PC-3 (cell line): Measurements from ENCODE around the gene GPR15. TPM values are rescaled to one million over a fixed set of nuclear protein-coding genes. Genes with fewer than 3 reads are reported as not detected.
A peak's percentile ranks its signal among the peaks of the same experiment; 100 is the strongest.

ENCODE experiments used
- ATAC-seq: fragments of 200-7000 bp; cut with Tn5 transposase; 2 replicates; pipeline ENCODE4 v1.9.1; 2020; ENCODE audit warnings: mild to moderate bottlenecking, moderate library complexity
- Bru-seq: library from RNA; stranded (reverse); fragments of 400-500 nt; gene quantifications from one replicate; lab custom pipeline; 2021; lab: Mats Ljungman, UMichigan
- BruChase-seq, 2 experiments: library from RNA; stranded (reverse); fragments of 400-500 nt; gene quantifications; one replicate each; lab custom pipeline; 2021; lab: Mats Ljungman, UMichigan
- BruUV-seq: library from RNA; stranded (reverse); fragments of 400-500 nt; replicated peaks from 2 replicates; lab custom pipeline; 2021; lab: Mats Ljungman, UMichigan
- CTCF ChIA-PET: fragments of 300-600 bp; sonication (Branson Sonifier 250); formaldehyde crosslinking; loops from one replicate; lab custom pipeline; 2022; ENCODE audit warnings: antibody characterized with exemption; lab: Charles Lee
- POLR2A ChIA-PET: fragments of 300-600 bp; sonication (Branson Sonifier 250); formaldehyde crosslinking; loops from one replicate; lab custom pipeline; 2022; ENCODE audit warnings: antibody characterized with exemption; ENCODE audit not compliant: unreplicated experiment; lab: Charles Lee
- DNase-seq: peaks from one replicate; pipeline ENCODE4 v3.0.0-alpha.2; 2015
- H2AFZ ChIP-seq: fragments of 300-600 bp; sonication (generic); 2 replicates; pipeline ENCODE4 v1.6.0; 2016; ENCODE audit warnings: antibody characterized with exemption, low read length
- H3F3A ChIP-seq: fragments of 300-600 bp; sonication (generic); one replicate; pipeline ENCODE4 v1.6.0; 2017; ENCODE audit warnings: antibody characterized with exemption, low read length, control low read depth, mild to moderate bottlenecking; ENCODE audit not compliant: unreplicated experiment
- H3K27ac ChIP-seq: fragments of 300-600 bp; sonication (generic); 2 replicates; pipeline ENCODE4 v1.5.1; 2016; ENCODE audit warnings: mild to moderate bottlenecking, low read length
- H3K27me3 ChIP-seq: fragments of 300-600 bp; sonication (generic); 2 replicates; pipeline ENCODE4 v1.6.1; 2016; ENCODE audit warnings: low read length, mixed read lengths
- H3K36me3 ChIP-seq: fragments of 300-600 bp; sonication (generic); 2 replicates; pipeline ENCODE4 v1.6.1; 2016; ENCODE audit warnings: low read depth, mixed run types, low read length, mixed read lengths
- H3K4me1 ChIP-seq: fragments of 300-600 bp; sonication (generic); 2 replicates; pipeline ENCODE4 v1.5.1; 2016; ENCODE audit warnings: low read length; ENCODE audit not compliant: insufficient read depth
- H3K4me2 ChIP-seq: fragments of 300-600 bp; sonication (generic); 2 replicates; pipeline ENCODE4 v1.6.0; 2016; ENCODE audit warnings: low read length
- H3K4me3 ChIP-seq: fragments of 300-600 bp; sonication (generic); 2 replicates; pipeline ENCODE4 v1.5.1; 2016; ENCODE audit warnings: mild to moderate bottlenecking, low read length, mixed read lengths
- H3K79me2 ChIP-seq: fragments of 300-600 bp; sonication (generic); 2 replicates; pipeline ENCODE4 v1.6.1; 2017; ENCODE audit warnings: low read length, mixed read lengths
- H3K9ac ChIP-seq: fragments of 300-600 bp; sonication (generic); 2 replicates; pipeline ENCODE4 v1.6.0; 2016; ENCODE audit warnings: mild to moderate bottlenecking, low read length
- H3K9me2 ChIP-seq: fragments of 300-600 bp; sonication (generic); replicated peaks from 2 replicates; pipeline ENCODE4 v1.6.1; 2016; ENCODE audit warnings: mixed run types, low read length, mixed read lengths
- H3K9me3 ChIP-seq: fragments of 300-600 bp; sonication (generic); 2 replicates; pipeline ENCODE4 v1.6.1; 2016; ENCODE audit warnings: low read length, mixed read lengths
- H4K20me1 ChIP-seq: fragments of 300-600 bp; sonication (generic); 2 replicates; pipeline ENCODE4 v1.6.1; 2016; ENCODE audit warnings: low read length, mixed read lengths
- CTCF ChIP-seq: fragments of 300-600 bp; sonication (generic); conservative IDR thresholded peaks from 2 replicates; pipeline ENCODE4 v1.5.1; 2017; ENCODE audit warnings: antibody characterized with exemption, low read depth, mild to moderate bottlenecking, low read length
- EZH2 ChIP-seq: fragments of 300-600 bp; sonication (generic); IDR thresholded peaks from one replicate; pipeline ENCODE4 v1.6.1; 2017; ENCODE audit warnings: antibody characterized with exemption, mild to moderate bottlenecking, low read length; ENCODE audit not compliant: unreplicated experiment
- EZH2phosphoT487 ChIP-seq: fragments of 300-600 bp; sonication (generic); IDR thresholded peaks from 2 replicates; pipeline ENCODE4 v1.6.1; 2018; ENCODE audit warnings: mild to moderate bottlenecking, antibody characterized with exemption, low read length, borderline replicate concordance
- intact Hi-C: fragments of 100-400 bp; cut with micrococcal nuclease; formaldehyde crosslinking; loops from 2 replicates; pipeline ENCODE4 v1.9.0; 2023
- long read RNA-seq: library from polyadenylated mRNA; unstranded; transcript quantifications from one replicate; pipeline ENCODE4 v2.0.0, GENCODE V29; 2021; ENCODE audit not compliant: unreplicated experiment
- total RNA-seq: library from RNA; depleted of rRNA; stranded (reverse); fragments of >200 nt; gene quantifications from 2 replicates; pipeline ENCODE4 v1.2.3, GENCODE V29; 2014; rRNA removed

The GPR15 gene
- total RNA-seq = not detected in 2 replicates
- not detected for Bru-seq, nascent RNA
- BruChase-seq, experiment 1, labeled RNA remaining after a 6-hour chase = not detected
- not detected for BruChase-seq, experiment 2, labeled RNA remaining after a 2-hour chase
- long read RNA-seq = 0 reads

GRCh38 chr3:98531622-98532274, at the start of gene GPR15:
GPR15 (plus strand) TSS chr3:98531978; CDS start chr3:98532034, 56 bp downstream.
- no peak for TF ChIP-seq CTCF
- no peak for TF ChIP-seq EZH2
- no peak for TF ChIP-seq EZH2phosphoT487
- ChIA-PET POLR2A (no interaction called here), CTCF (no interaction called here)
- Histone ChIP-seq H2AFZ (no peak within 1 kb of the TSS), H3K9me2 (no peaks in the 10 kb centered on the region), H3K4me3 (no peak within 1 kb of the TSS), H3K9me3 (no peaks in the 10 kb centered on the region), H3K4me1 (0 out of 2 replicates have a peak, but pooled peaks cover 2% of the 10 kb centered on the region), H4K20me1 (no peaks in the 10 kb centered on the region), H3K36me3 (no peaks in the 10 kb centered on the region), H3K27ac (no peak within 1 kb of the TSS), H3K4me2 (no peak within 1 kb of the TSS), H3K9ac (no peak within 1 kb of the TSS), H3K27me3 (no peaks in the 10 kb centered on the region; the same call in 1 of the 2 replicates), H3F3A (no peaks in the 10 kb centered on the region), H3K79me2 (no peaks in the 10 kb centered on the region)
- intact Hi-C loops = no loop called here
- ATAC-seq = no peak
- DNase-seq = no peak
- BruUV-seq = no TSS peak

DNA sequence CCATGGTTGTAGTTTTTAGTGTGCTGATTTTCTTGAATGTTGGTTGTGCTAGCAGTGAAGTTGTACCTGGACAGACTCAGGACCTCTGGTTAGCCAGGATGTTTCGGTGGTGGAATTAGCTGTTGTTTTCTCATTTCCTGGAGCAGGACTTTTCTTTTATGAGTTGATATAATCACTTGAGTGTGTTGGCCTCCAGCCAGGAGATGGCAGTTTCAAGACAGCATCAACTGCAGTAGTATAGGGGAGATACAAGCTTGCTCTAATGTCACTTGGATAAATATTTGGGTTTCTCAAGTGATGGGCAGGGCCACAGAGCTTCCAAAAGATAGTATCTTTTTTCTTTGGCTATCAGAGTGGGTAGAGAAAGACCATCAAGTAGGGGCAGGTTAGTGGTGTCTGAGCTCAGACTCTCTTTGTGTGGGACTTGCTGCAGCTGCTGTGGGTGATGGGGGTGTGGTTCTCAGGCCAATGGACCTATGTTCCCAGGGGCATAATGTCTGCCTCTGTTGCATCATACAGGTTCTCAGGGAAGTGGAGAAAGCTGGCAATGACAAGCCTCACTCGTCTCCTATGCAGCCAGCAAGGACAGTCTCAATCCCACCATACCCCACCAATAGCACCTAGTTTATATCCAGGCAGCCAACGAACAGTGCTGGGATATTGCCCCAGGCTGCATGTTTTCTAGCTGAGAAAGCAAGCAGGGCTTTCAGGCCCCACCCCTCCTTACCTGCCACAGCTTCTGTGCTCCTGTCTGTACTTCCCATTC, 48.9 kb upstream of the GPR15 start:
- H3K27ac ChIP-seq = peak overlapping the region; percentile 31
- CTCF ChIA-PET = no interaction called here
- peaks cover 19% of the 10 kb centered on the region for H3K4me1 ChIP-seq
- H3K36me3 ChIP-seq = no peaks in the 10 kb centered on the region
- no peak overlapping the region for H3K4me3 ChIP-seq
- no peak overlapping the region for H3K9ac ChIP-seq
- DNase-seq (peak; percentile 77), ATAC-seq (peak; percentile 83)
- H3F3A ChIP-seq = no peaks in the 10 kb centered on the region
- intact Hi-C loops = no loop called here
- peak overlapping the region; percentile 64 for H3K4me2 ChIP-seq
- peak overlapping the region; percentile 39 for H2AFZ ChIP-seq
- no peaks in the 10 kb centered on the region for H3K27me3 ChIP-seq
- no peaks in the 10 kb centered on the region for H3K9me3 ChIP-seq
- H3K9me2 ChIP-seq = no peaks in the 10 kb centered on the region
- TF ChIP-seq EZH2phosphoT487 (no peak), CTCF (no peak), EZH2 (no peak)
- H4K20me1 ChIP-seq = no peaks in the 10 kb centered on the region
- H3K79me2 ChIP-seq = no peaks in the 10 kb centered on the region
- BruUV-seq = no TSS peak
- POLR2A ChIA-PET = no interaction called here
